HG03571 (cell line): ENCODE results near the gene CYYR1.

Source experiments
- ATAC-seq: cut with Tn5 transposase; IDR thresholded peaks from one replicate; pipeline ENCODE4 v1.9.1; 2021; ENCODE audit not compliant: unreplicated experiment

The CYYR1 gene

GRCh38 chr21:26554365-26554764 is 18.7 kb downstream of the CYYR1 start:
- no peak for ATAC-seq

DNA sequence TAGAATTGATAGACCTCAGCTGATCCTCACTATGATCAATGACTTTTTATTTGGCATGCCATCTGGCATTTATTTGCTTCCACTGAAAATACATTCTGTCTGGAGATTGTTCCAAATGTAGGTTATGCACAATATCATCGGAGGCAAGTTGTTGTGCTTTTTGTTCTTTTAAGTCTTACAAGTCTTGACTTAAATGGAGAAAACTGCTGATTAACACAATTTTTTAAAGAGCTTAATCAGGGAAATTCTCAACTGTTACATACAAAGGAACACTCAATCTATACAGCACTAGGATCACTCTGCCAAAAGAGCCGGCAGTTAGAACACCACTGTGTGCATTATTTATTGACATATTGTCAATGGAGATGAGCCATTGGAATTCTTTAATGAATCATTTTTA is 19.2 kb downstream of the CYYR1 start:
- ATAC-seq = no peak

DNA sequence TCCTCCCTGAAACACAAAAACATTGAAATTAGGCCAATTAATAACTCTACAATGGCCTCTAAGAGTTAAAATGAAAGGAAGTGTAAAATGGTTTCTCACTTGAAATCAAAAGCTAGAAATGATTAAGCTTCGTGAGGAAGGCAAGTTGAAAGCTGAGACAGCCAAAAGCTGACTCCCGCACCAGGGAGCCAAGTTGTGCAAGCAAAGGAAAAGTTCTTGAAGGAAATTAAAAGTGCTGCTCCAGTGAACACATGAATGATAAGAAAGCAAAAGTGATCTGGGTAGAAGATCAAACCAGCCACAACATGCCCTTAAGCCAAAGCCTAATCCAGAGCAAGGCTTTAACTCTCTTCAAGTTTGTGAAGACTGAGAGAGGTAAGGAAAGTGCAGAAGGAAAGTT is 22.8 kb downstream of the CYYR1 start:
- no peak for ATAC-seq

GRCh38 chr21:26546446-26547097 is 26.5 kb downstream of the CYYR1 start:
- no peak for ATAC-seq

DNA sequence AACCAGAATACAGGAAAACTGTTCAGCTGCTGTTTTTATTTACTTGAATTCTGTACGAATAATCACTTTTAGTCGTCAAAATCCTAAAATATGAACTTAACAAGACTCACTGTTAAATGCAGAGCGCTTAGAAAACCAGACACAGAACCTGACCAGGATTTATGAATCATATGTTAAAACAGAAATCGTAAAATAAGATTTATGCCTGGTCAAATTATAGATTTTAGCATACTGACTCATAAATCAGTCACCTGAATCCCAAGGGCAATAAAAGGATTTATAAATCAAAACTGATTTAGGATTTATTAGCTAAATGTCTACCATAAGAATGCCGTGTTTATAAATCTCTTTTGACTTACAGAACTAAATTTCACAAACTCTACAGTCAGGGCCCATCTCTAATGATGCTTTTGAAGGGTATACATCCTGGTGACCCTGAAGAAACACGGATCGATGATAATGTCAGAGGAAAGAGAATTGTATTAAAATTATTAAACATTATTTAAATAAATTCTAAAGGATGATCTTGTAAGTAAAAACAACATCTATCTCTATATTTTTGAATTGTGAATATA is 28.8 kb downstream of the CYYR1 start:
- ATAC-seq = no peak

DNA sequence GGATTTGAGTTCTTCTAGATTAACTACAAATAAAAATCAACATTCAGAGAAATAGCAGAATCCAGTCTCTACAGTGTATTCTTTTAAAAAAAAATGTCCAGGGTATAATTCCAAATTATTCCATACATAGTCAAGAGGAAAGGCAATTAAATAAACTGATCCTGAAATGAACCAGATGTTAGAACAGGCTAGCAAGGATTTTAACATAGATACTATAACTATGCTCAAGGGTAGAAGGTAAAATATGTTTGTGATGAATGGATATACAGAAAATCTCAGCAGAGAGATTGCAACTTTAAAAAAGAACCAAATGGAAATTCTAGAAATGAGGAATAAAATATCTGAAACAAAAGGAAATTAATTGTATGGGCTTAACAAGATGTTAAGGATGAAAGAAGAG is 32.4 kb downstream of the CYYR1 start:
- ATAC-seq = no peak

DNA sequence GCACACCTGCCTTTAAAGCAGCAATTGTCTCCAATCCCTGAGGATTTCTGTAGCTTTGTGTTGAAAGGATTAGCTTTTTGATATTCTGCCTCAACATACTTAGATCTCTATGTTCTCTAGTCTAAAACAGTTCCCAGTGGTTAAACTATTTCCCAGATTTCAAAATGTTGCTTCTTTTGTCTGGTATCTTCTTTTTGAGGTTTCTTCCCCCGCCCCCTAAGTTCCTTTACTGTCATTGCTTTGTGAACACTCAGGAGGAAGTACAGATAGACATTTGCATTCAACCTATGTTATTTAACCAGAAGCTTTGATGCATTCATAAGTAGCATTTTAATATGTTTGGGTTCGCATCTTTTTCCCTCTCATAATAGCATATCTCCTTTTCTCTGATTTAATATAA is 33.5 kb downstream of the CYYR1 start:
- no peak for ATAC-seq

DNA sequence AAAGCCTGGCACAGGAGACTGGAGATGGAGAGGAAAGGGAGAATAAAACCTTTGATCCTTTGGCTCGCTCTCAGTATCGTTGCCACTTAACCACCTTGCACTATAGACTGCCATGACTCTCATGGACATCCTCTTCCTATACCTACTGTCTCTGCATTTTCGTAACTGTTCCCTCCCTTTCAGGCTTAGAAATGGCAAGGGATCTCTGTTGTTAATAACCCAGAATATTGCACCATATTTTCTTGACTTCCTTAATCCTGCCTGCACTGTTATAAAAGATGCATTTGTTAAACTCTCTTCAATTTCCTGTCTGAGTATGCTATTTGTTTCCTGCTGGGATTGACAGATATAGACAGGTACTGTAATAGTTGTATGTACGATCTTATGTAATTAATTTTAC is 38.6 kb downstream of the CYYR1 start:
- ATAC-seq = no peak

GRCh38 chr21:26532208-26532607 is 40.9 kb downstream of the CYYR1 start:
- ATAC-seq = no peak

DNA sequence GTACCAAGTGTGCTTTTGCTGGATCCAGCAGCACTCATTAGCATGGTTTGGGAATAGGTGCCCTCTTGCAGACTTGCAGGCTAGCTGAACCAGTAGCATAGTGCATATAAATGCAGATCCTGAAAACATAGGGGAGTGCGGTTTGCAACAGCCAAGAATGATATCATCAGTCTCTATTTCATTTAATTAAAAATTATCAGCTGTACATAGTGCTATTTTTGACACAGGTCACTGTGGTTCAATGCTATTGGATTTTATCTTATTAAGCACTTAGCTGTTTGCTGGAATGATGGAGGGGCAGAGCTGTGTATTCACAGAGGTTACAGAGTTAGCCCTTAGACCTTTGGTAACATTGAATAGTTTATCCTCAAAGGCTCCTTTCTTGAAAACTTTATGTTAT is 43.6 kb downstream of the CYYR1 start:
- ATAC-seq = no peak

DNA sequence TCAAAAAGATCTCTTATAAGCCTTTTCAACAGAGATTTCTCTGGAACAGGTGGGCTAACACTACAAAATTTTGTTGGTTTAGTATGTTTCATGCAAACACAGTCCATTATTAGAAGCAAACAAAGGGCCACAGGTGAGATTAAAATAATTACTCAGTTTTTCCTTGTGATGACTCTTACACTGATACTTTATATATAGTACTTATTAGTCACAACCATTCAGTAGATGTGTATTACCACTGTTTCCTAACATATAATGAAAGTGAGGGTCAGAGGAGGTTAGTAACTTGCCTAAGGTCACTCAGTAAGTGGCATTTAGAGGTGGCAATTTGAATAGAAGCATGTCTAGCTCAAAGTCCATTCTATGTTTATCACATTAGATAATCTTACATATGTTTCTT is 44.2 kb downstream of the CYYR1 start:
- ATAC-seq = no peak

DNA sequence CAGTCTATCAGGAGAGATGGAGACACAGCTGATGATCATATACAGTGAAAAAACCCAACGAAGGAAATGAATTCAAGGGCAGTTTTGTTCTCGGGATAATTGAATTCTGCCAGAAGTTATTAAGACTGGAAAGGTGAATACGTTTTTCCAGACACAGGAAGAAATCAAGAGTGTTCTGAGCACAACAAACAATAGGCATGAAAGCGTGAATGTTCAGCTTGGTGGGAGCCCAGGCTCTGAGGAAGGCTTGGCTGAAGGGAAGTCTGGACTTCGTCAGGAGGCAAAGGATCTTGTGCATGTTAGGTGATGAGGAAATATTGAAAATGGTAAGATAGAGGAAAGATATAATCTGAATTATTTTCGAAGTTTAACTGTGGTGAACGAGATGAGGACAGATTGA is 50.4 kb downstream of the CYYR1 start:
- no peak for ATAC-seq

GRCh38 chr21:26519142-26519541 is 53.9 kb downstream of the CYYR1 start:
- ATAC-seq = no peak

DNA sequence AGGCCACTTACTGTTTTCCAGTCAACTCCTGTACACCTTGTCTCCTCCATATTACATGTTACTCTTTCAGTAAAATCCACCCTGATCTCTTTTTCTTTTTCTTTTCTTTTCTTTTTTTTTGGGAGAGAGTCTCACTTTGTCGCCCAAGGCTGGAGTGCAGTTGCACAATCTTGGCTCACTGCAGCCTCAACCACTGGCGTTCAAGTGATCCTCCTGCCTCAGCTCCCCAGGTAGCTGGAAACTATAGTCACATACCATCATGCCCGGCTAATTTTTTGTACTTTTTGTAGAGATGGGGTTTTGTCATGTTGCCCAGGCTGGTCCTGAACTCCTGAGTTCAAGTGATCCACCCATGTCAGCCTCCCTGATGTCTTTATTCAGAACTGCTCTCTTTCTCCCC is 57.8 kb downstream of the CYYR1 start:
- ATAC-seq = no peak

GRCh38 chr21:26513212-26513611 is 59.9 kb downstream of the CYYR1 start:
- ATAC-seq = no peak

DNA sequence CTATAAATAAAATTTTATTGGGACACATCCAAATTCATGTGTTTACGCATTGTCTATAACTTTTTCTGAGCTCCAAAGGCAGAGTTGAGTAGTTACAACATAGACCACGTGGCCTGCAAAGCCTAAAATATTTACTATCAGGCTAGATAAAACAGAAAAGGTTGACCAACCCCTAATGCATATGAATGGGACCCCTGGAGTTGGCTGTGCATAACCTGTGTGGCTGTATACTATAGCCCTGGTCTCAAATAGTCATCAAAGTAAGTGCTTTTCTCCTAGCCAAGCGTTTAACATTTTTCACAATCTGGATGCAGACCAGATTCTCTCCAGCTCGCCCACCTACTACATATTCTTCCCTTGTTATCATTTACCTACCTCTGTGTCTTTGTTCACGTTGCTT is 60.4 kb downstream of the CYYR1 start:
- ATAC-seq = no peak

GRCh38 chr21:26508903-26509302 is 64.2 kb downstream of the CYYR1 start:
- ATAC-seq = no peak

GRCh38 chr21:26506956-26507355 is 66.1 kb downstream of the CYYR1 start:
- ATAC-seq = no peak

DNA sequence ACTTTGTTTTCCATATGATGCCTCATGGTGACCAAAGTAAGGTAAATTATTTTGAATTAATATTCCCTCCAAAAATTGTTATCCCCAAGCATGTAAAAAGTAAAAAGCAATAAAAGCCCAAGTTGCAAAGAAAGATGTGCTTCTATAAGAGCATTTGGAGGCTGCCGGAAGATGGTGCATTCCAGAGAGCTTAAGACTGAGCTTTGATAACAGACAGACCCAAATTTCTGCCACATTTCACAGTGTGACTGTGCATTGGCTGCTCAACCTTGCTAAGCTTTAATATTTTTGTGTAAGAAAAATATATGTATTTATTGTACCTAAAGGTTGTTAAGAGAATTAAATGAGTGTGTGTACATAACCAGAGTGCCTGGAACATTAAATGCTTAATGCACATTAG is 67.9 kb downstream of the CYYR1 start:
- ATAC-seq = no peak

GRCh38 chr21:26503414-26503813 is 69.7 kb downstream of the CYYR1 start:
- no peak for ATAC-seq

GRCh38 chr21:26501495-26502021 is 71.5 kb downstream of the CYYR1 start:
- ATAC-seq = no peak

- ATAC-seq = no peak
Measured at GRCh38 chr21:26499495-26499894, 73.6 kb downstream of the CYYR1 start.

- ATAC-seq = no peak
Measured at GRCh38 chr21:26495283-26495849, 77.7 kb downstream of the CYYR1 start.
